ENCODE results near the gene CUL7. TPM values are rescaled to one million over a fixed set of nuclear protein-coding genes. Genes with fewer than 3 reads are reported as not detected.
"Not testable (repeated sequence)": the region's sequence is repeated elsewhere in the genome, so short reads cannot be mapped to it uniquely, and the experiment has no call there.

Gene CUL7
- total and polyA plus RNA-seq, 9 donors = 9.3 to 29.1 (median 21.6) TPM

- Histone ChIP-seq H3K36me3 (no peaks in the 10 kb centered on the region), H3K27me3 (no peaks in the 10 kb centered on the region), H3K9me3 (no peaks in the 10 kb centered on the region), H3K27ac (no peak overlapping the region), H3K4me1 (ENCODE audit: insufficient read depth) (no peaks in the 10 kb centered on the region), H3K4me3 (no peak overlapping the region)
- intact Hi-C loops (cut with DNase I) = no loop called here
- WGBS, 3 donors = 84 to 87% (median 85%) methylated on average over 5 of the region's 5 CpGs
- no peak for DNase-seq
- no peak for TF ChIP-seq CTCF (IDR thresholded peaks at IDR 0.05)
- TF ChIP-seq POLR2A (IDR thresholded peaks at IDR 0.05) = no peak
- TF ChIP-seq EP300 (IDR thresholded peaks at IDR 0.05) = no peak
Measured at GRCh38 chr6:43005844-43006243, 47.8 kb downstream of the CUL7 start.

GRCh38 chr6:43001843-43002242, 51.8 kb downstream of the CUL7 start:
- TF ChIP-seq CTCF (IDR thresholded peaks at IDR 0.05) = no peak
- no peak for TF ChIP-seq EP300 (IDR thresholded peaks at IDR 0.05)
- no peak for TF ChIP-seq POLR2A (IDR thresholded peaks at IDR 0.05)
- WGBS, 3 donors = 95 to 98% (median 95%) methylated on average over 8 of the region's 8 CpGs
- intact Hi-C loops (cut with DNase I) = no loop called here

GRCh38 chr6:42998205-42998604, 55.4 kb downstream of the CUL7 start:
- DNase-seq; H3K27ac ChIP-seq; H3K9me3 ChIP-seq; H3K36me3 ChIP-seq; intact Hi-C loops (cut with DNase I); H3K4me1 ChIP-seq (ENCODE audit: insufficient read depth); H3K27me3 ChIP-seq; H3K4me3 ChIP-seq: not testable (repeated sequence)
- WGBS, 3 donors = 92 to 97% (median 94%) methylated on average over 9 of the region's 9 CpGs

More at GRCh38 chr6:43001843-43002242, 51.8 kb downstream of the CUL7 start:
- H3K36me3 ChIP-seq = no peaks in the 10 kb centered on the region
- H3K4me3 ChIP-seq = no peak overlapping the region
- no peak for DNase-seq
- no peaks in the 10 kb centered on the region for H3K9me3 ChIP-seq
- H3K4me1 ChIP-seq (ENCODE audit: insufficient read depth) = no peaks in the 10 kb centered on the region
- H3K27ac ChIP-seq = no peak overlapping the region
- no peaks in the 10 kb centered on the region for H3K27me3 ChIP-seq

GRCh38 chr6:42996513-42996912, 57.1 kb downstream of the CUL7 start:
- Histone ChIP-seq H3K27me3 (no peaks in the 10 kb centered on the region), H3K4me1 (ENCODE audit: insufficient read depth) (no peaks in the 10 kb centered on the region), H3K4me3 (no peak overlapping the region), H3K36me3 (no peaks in the 10 kb centered on the region), H3K27ac (no peak overlapping the region), H3K9me3 (no peaks in the 10 kb centered on the region)
- intact Hi-C loops (cut with DNase I) = no loop called here
- TF ChIP-seq CTCF (IDR thresholded peaks at IDR 0.05) = no peak
- no peak for TF ChIP-seq POLR2A (IDR thresholded peaks at IDR 0.05)
- no peak for TF ChIP-seq EP300 (IDR thresholded peaks at IDR 0.05)
- DNase-seq = no peak

- DNase-seq = no peak
- Histone ChIP-seq H3K27ac (no peak overlapping the region), H3K36me3 (no peaks in the 10 kb centered on the region), H3K4me3 (no peak overlapping the region), H3K4me1 (ENCODE audit: insufficient read depth) (no peaks in the 10 kb centered on the region), H3K9me3 (no peaks in the 10 kb centered on the region), H3K27me3 (no peaks in the 10 kb centered on the region)
- TF ChIP-seq CTCF (IDR thresholded peaks at IDR 0.05) (no peak), POLR2A (IDR thresholded peaks at IDR 0.05) (no peak), EP300 (IDR thresholded peaks at IDR 0.05) (no peak)
- intact Hi-C loops (cut with DNase I) = no loop called here
- 78 to 89% (median 85%) methylated on average over 2 of the region's 2 CpGs for WGBS, 3 donors
Measured at GRCh38 chr6:42993445-42993844, 60.2 kb downstream of the CUL7 start.
